KOPT-K1 (cell line): ENCODE measurements around the gene PLXNA3.

Source experiments
- H3K27ac ChIP-seq: fragments of 200-600 bp; sonication (generic); 2 replicates; pipeline ENCODE4 v1.5.1; 2016; ENCODE audit warnings: antibody characterized with exemption, mild to moderate bottlenecking, low read depth, low read length; ENCODE audit not compliant: poor library complexity, severe bottlenecking
- H3K36me3 ChIP-seq: fragments of 200-600 bp; sonication (generic); 2 replicates; pipeline ENCODE4 v1.5.1; 2017; ENCODE audit warnings: antibody characterized with exemption, mild to moderate bottlenecking, low read length, moderate library complexity; ENCODE audit not compliant: insufficient read depth
- H3K9me3 ChIP-seq: fragments of 200-600 bp; sonication (generic); 2 replicates; pipeline ENCODE4 v1.5.1; 2017; ENCODE audit warnings: antibody characterized with exemption, low read length, mild to moderate bottlenecking; ENCODE audit not compliant: insufficient read depth, poor library complexity, severe bottlenecking

PLXNA3 gene

GRCh38 chrX:154462396-154462795 is 4.3 kb downstream of the PLXNA3 start:
- Histone ChIP-seq H3K27ac (no peak overlapping the region), H3K9me3 (no peaks in the 10 kb centered on the region), H3K36me3 (peaks cover 36% of the 10 kb centered on the region; the same call in 1 of the 2 replicates)

- peaks cover 50% of the 10 kb centered on the region; the same call in 1 of the 2 replicates for H3K36me3 ChIP-seq
- H3K9me3 ChIP-seq, result no peaks in the 10 kb centered on the region
- no peak overlapping the region for H3K27ac ChIP-seq
Observed at GRCh38 chrX:154463611-154464220, 5.6 kb downstream of the PLXNA3 start.

GRCh38 chrX:154464806-154465365 is 6.8 kb downstream of the PLXNA3 start:
- H3K9me3 ChIP-seq, result no peaks in the 10 kb centered on the region
- H3K27ac ChIP-seq, result no peak overlapping the region
- H3K36me3 ChIP-seq, result peaks cover 60% of the 10 kb centered on the region; the same call in 1 of the 2 replicates

DNA sequence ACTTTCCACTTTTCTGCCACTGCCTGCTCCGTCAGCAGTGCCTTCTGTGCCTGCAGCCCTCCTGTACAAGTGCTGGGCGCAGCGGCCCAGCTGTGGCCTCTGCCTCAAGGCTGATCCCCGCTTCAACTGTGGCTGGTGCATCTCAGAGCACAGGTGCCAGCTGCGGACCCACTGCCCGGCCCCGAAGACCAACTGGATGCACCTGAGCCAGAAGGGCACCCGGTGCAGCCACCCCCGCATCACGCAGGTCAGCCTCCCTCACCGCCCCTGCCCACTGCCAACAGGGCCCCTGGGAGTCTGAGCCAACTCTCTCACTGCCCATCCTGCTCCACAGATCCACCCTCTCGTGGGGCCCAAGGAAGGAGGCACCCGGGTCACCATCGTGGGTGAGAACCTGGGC is 7.5 kb downstream of the PLXNA3 start:
- H3K27ac ChIP-seq, result no peak overlapping the region
- H3K9me3 ChIP-seq, result no peaks in the 10 kb centered on the region
- H3K36me3 ChIP-seq, result peaks cover 67% of the 10 kb centered on the region; the same call in 1 of the 2 replicates

GRCh38 chrX:154466036-154466435 is 8.0 kb downstream of the PLXNA3 start:
- H3K9me3 ChIP-seq, result no peaks in the 10 kb centered on the region
- H3K36me3 ChIP-seq, result peaks cover 71% of the 10 kb centered on the region; the same call in 1 of the 2 replicates
- H3K27ac ChIP-seq, result no peak overlapping the region

DNA sequence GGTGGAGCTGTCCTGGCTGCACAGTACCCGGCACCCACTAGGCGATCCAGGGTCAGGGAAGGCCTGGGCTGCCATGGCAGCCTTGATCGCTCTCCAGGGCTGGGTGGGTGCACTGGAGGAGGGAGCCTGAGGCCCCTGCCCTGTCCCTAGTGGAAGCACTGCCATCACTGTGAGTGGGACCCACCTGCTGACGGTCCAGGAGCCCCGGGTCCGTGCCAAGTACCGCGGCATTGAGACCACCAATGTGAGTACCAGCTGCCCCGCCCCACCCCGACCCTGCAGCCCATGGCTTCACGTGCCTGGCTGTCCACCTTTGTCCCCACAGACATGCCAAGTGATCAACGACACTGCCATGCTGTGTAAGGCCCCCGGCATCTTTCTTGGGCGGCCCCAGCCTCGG is 8.8 kb downstream of the PLXNA3 start:
- H3K36me3 ChIP-seq, result peaks cover 76% of the 10 kb centered on the region; the same call in 1 of the 2 replicates
- no peaks in the 10 kb centered on the region for H3K9me3 ChIP-seq

GRCh38 chrX:154467556-154467955 is 9.5 kb downstream of the PLXNA3 start:
- Histone ChIP-seq H3K36me3 (peaks cover 72% of the 10 kb centered on the region; the same call in 1 of the 2 replicates), H3K27ac (no peak overlapping the region)

More for the DNA sequence above, 8.8 kb downstream of the PLXNA3 start:
- H3K27ac ChIP-seq, result no peak overlapping the region

GRCh38 chrX:154468217-154468616 is 10.1 kb downstream of the PLXNA3 start:
- H3K36me3 ChIP-seq, result peaks cover 72% of the 10 kb centered on the region; the same call in 1 of the 2 replicates
- H3K9me3 ChIP-seq, result no peaks in the 10 kb centered on the region
- H3K27ac ChIP-seq, result no peak overlapping the region

More at GRCh38 chrX:154467556-154467955, 9.5 kb downstream of the PLXNA3 start:
- H3K9me3 ChIP-seq, result no peaks in the 10 kb centered on the region

DNA sequence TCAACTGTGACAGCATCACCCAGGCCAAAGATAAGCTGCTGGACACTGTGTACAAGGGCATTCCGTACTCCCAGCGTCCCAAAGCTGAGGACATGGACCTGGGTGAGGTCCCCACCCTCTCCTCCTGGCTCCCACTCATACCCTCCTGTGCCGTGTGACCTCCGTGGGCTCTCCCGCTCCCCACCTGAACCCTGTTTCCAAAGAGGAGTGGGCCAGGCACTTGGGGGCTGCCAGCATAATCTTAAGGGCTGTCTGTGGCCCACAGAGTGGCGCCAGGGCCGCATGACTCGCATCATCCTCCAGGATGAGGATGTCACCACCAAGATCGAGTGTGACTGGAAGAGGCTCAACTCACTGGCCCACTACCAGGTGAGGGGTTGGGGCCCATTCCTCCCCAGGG is 11.0 kb downstream of the PLXNA3 start:
- Histone ChIP-seq H3K27ac (no peak overlapping the region), H3K36me3 (peaks cover 71% of the 10 kb centered on the region; the same call in 1 of the 2 replicates), H3K9me3 (no peaks in the 10 kb centered on the region)

DNA sequence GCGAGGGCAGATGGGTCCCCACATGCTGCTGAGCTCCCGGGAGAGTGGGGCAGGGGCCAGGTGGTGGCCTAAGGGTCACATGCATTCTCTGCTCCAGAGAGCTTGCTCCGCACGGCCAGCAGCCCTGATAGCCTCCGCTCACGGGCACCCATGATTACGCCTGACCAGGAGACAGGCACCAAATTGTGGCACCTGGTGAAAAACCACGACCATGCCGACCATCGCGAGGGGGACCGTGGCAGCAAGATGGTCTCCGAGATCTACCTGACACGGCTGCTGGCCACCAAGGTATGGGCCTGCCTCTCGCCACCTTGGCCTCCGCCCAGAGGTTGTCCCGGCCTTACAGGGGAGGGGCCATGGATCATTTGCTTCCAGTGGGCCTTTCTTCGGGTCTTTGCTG is 11.8 kb downstream of the PLXNA3 start:
- Histone ChIP-seq H3K36me3 (peaks cover 63% of the 10 kb centered on the region; the same call in 1 of the 2 replicates), H3K9me3 (no peaks in the 10 kb centered on the region), H3K27ac (no peak overlapping the region)

GRCh38 chrX:154470434-154470833 is 12.4 kb downstream of the PLXNA3 start:
- Histone ChIP-seq H3K9me3 (no peaks in the 10 kb centered on the region), H3K27ac (no peak overlapping the region), H3K36me3 (peaks cover 58% of the 10 kb centered on the region; the same call in 1 of the 2 replicates)

DNA sequence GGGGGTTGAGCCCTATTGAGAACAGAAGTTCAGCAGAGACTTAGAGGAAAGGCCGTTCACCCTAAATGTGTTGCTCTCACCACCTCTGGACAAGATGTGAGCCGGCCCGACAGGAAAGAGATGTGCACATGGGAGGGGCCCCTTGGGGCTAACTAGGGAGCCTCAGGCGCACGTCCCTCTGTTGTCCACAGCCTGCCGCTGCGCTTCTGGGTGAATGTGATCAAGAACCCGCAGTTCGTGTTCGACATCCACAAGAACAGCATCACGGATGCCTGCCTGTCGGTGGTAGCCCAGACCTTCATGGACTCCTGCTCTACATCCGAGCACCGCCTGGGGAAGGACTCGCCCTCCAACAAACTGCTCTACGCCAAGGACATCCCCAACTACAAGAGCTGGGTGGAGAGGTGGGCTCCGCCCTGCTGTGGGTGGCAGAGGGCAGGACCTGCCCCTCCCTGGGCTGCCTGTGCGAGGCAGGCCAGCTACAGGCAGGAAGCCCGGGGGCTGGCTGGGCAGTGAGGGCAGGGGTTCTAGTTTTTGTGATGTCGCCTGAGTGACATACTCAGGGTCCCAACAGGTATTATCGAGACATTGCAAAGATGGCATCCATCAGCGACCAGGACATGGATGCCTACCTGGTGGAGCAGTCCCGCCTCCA is 13.0 kb downstream of the PLXNA3 start:
- Histone ChIP-seq H3K9me3 (no peaks in the 10 kb centered on the region), H3K36me3 (peaks cover 53% of the 10 kb centered on the region; the same call in 1 of the 2 replicates), H3K27ac (no peak overlapping the region)

- Histone ChIP-seq H3K36me3 (peaks cover 45% of the 10 kb centered on the region; the same call in 1 of the 2 replicates), H3K9me3 (no peaks in the 10 kb centered on the region), H3K27ac (no peak overlapping the region)
Observed at GRCh38 chrX:154471839-154472684, 14.0 kb downstream of the PLXNA3 start.

DNA sequence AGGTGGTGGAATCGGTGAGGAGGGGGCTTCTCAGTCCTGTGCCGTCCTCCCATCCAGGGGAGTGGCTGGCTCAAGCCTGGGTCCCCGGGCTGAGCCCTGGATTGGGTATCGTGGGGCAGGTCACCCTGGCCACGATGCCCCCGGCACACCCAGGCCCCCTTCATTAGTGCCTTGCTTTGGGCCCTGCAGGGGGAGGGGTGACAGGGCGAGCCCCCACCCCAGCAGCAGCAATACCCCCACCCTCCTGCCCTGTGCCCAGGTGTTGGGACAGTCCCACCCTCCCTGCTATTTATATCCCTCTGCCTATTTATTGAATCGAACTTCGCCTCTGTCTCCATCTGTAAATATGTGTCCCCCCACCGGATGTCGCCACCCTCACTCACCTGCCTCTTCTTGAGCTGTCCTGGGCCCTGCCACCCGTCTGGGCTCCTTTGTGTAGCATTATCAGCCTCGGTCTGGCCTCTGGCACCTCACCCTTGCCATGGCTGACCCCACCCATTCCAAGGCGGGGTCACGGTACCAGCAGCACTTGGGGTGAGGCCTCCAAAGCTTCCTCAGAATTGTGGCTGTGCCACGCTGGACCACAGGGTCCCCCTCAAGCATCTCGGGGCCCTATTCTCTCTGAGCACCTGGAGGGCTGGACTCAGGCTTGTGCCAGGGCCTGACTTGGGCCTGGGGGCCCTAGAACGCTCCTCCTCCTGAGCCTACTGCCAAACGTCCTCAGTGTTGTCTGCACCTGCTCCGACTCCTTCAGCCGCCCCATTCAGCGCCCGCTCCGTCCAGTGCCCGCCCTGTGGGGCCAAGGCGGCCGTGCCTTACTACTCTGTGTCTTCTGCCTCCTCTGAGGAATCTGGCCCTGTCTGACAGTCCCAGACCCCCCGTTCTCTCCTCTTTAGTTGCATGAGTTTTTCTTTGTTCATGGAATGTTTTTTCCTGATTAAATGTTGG is 14.9 kb downstream of the PLXNA3 start:
- H3K36me3 ChIP-seq, result peaks cover 39% of the 10 kb centered on the region; the same call in 1 of the 2 replicates
- no peak overlapping the region for H3K27ac ChIP-seq
- H3K9me3 ChIP-seq, result no peaks in the 10 kb centered on the region
